Adrenal gland (tissue), 12 donors: Measurements from ENCODE around the gene LRCH1. TPM values are rescaled to one million over a fixed set of nuclear protein-coding genes. Genes with fewer than 3 reads are reported as not detected.
"Not testable (repeated sequence)": the region's sequence is repeated elsewhere in the genome, so short reads cannot be mapped to it uniquely, and the experiment has no call there.

Source experiments
- DNase-seq, 7 donors: peaks; one replicate each; pipeline ENCODE4 v3.0.0-alpha.2; 2019 to 2020
- H3K27ac ChIP-seq, 5 donors: fragments of 200-600 bp; sonication (generic) in 4 of 5; 1 replicate in 3 of 5; 2 replicates in 2 of 5; pipeline versions ENCODE4 v1.5.1 to v1.8.0; 2016 to 2020; ENCODE audit warnings: mild to moderate bottlenecking in 1 of 5
- H3K27me3 ChIP-seq: fragments of 200-600 bp; 2 replicates; pipeline ENCODE4 v1.8.0; 2021
- H3K36me3 ChIP-seq, 2 donors: fragments of 200-600 bp; replicated peaks in 1 of 2; 1 replicate in 1 of 2; 2 replicates in 1 of 2; pipeline versions ENCODE4 v1.5.1 to v1.8.0; 2018 to 2022
- H3K4me1 ChIP-seq, 2 donors: fragments of 200-600 bp; replicated peaks in 1 of 2; 1 replicate in 1 of 2; 2 replicates in 1 of 2; pipeline versions ENCODE4 v1.5.1 to v1.8.0; 2018 to 2021
- H3K4me3 ChIP-seq, 4 donors: fragments of 200-600 bp; sonication (generic) in 3 of 4; one replicate each; pipeline ENCODE4 v1.5.1; 2016 to 2018
- H3K9me3 ChIP-seq, 3 donors: fragments of 200-600 bp; sonication (generic) in 1 of 3; replicated peaks in 1 of 3; 1 replicate in 2 of 3; 2 replicates in 1 of 3; pipeline versions ENCODE4 v1.5.1 to v1.8.0; 2016 to 2021
- POLR2A ChIP-seq, 2 donors: fragments of 450-650 bp; IDR thresholded peaks; one replicate each; pipeline ENCODE4 v1.6.1; 2017; ENCODE audit warnings: antibody characterized with exemption in 2 of 2, mild to moderate bottlenecking in 2 of 2, moderate library complexity in 1 of 2
- WGBS, 4 donors: extraction: QIAGEN DNeasy Blood & Tissue Kit in 2 of 4; methylation state at CpG; one replicate each; pipeline versions ENCODE4 v1.1.5 to v1.1.7; 2013 to 2017; 5-methylcytosine and 5-hydroxymethylcytosine counted together
- intact Hi-C, 2 donors: fragments of 100-400 bp; cut with DNase I; formaldehyde crosslinking; loops; one replicate each; pipeline versions ENCODE4 v1.14.1 to v1.15.0; 2022 to 2023
- polyA plus RNA-seq, 3 donors: library from polyadenylated mRNA; stranded (reverse); fragments of 200-250 nt in 2 of 3; fragments of 350-450 nt in 1 of 3; fragmentation: Illumina TruSeq in 1 of 3; extraction: RNeasy Lipid Tissue Mini Kit (QIAGEN cat#74804) in 1 of 3; gene quantifications; one replicate each; pipeline ENCODE4 v1.2.3, GENCODE V29; 2013 to 2014
- total RNA-seq, 9 donors: library from RNA; depleted of rRNA in 4 of 9; stranded (reverse); fragments of >200 nt in 4 of 9; fragments of 120-200 nt in 1 of 9; fragmentation: NEBNext Ultra II Directional in 1 of 9; extraction: Animal tissue kit (Norgen Biotek cat#: 25700) in 1 of 9; gene quantifications; one replicate each; pipeline versions ENCODE4 v1.1.0 to v1.2.4, GENCODE V29; 2013 to 2023
- TF ChIP-seq, protein P1 (sequence below), 6 experiments: fragments of 450-650 bp in 4 of 6; fragments of 200-600 bp in 2 of 6; sonication (generic) in 1 of 6; IDR thresholded peaks; 1 replicate in 5 of 6; 2 replicates in 1 of 6; pipeline versions ENCODE4 v1.5.1 to v1.8.0; 2016 to 2021; ENCODE audit warnings: antibody characterized with exemption in 6 of 6, mild to moderate bottlenecking in 2 of 6, moderate library complexity in 1 of 6
- donor health status: healthy with polysubstance abuse.
- donor health status: Bipolar disorder and iron deficiency.
- donor health status: DM: yes; HTN: yes; CAD: no.
- donor health status: DM: no; HTN: no; CAD: no.
- donor health status: DM: no; HTN: no; CAD: no.
- donor health status: DM: yes; HTN: yes; CAD: no.

The LRCH1 gene
- total and polyA plus RNA-seq, 12 donors: 2.8 to 13.6 (median 8.4) TPM

DNA sequence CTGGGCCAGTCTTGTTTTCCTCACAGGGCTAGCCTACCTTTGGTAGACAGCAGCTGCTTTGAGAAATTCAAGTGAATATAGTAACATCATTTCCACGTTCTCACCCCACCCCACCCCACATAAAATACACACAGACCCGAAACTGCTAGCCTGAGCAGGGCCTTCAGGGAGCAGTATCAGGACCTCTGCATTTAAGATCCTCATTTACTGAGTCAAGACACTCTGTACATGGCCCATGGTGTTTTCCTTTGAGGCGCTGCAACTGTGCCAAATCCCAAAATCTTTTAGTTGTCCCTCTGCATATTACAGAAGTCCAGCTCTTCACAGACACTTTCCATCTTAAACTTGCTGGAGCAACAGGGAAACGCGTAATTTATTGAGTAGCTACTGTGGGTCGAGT, 200.9 kb downstream of the LRCH1 start:
- intact Hi-C loops: no loop called here
- WGBS, 4 donors: 87 to 90% (median 89%) methylated on average over 6 of the region's 6 CpGs
- H3K4me1 ChIP-seq: no peaks in the 10 kb centered on the region
- no peaks in the 10 kb centered on the region for H3K36me3 ChIP-seq
- H3K4me3 ChIP-seq: no peak overlapping the region
- no peak overlapping the region for H3K27ac ChIP-seq
- no peak for DNase-seq
- no peaks in the 10 kb centered on the region for H3K9me3 ChIP-seq
- TF ChIP-seq, protein P1, sequence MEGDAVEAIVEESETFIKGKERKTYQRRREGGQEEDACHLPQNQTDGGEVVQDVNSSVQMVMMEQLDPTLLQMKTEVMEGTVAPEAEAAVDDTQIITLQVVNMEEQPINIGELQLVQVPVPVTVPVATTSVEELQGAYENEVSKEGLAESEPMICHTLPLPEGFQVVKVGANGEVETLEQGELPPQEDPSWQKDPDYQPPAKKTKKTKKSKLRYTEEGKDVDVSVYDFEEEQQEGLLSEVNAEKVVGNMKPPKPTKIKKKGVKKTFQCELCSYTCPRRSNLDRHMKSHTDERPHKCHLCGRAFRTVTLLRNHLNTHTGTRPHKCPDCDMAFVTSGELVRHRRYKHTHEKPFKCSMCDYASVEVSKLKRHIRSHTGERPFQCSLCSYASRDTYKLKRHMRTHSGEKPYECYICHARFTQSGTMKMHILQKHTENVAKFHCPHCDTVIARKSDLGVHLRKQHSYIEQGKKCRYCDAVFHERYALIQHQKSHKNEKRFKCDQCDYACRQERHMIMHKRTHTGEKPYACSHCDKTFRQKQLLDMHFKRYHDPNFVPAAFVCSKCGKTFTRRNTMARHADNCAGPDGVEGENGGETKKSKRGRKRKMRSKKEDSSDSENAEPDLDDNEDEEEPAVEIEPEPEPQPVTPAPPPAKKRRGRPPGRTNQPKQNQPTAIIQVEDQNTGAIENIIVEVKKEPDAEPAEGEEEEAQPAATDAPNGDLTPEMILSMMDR (IDR thresholded peaks at IDR 0.05): no peak
- TF ChIP-seq POLR2A (IDR thresholded peaks at IDR 0.05): no peak
- H3K27me3 ChIP-seq: no peaks in the 10 kb centered on the region

DNA sequence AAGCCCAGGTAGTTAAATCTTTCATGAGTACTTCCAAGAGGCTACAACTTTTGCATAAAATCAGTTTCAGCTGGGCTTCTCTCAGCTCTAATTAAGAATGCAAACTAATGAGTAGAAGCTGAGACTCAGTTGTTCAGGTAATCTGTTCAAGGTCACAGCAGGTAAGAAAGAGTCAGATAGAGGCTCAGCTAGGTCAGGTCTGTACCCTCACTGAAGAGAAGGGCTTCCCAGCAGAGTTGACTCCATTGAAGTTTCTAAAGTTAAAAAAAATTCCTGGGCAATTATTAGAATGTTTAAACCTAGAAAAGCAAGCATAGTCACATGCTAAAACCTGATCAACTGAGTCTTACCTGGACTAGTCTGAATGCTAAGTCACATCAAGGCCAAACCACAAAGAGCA, 201.8 kb downstream of the LRCH1 start:
- H3K27ac ChIP-seq: no peak overlapping the region
- intact Hi-C loops: no loop called here
- no peaks in the 10 kb centered on the region for H3K9me3 ChIP-seq
- no peaks in the 10 kb centered on the region for H3K27me3 ChIP-seq
- no peak for TF ChIP-seq POLR2A (IDR thresholded peaks at IDR 0.05)
- TF ChIP-seq, protein P1 (IDR thresholded peaks at IDR 0.05): no peak
- H3K36me3 ChIP-seq: no peaks in the 10 kb centered on the region
- H3K4me1 ChIP-seq: no peaks in the 10 kb centered on the region
- H3K4me3 ChIP-seq: no peak overlapping the region
- DNase-seq: no peak

- H3K27me3 ChIP-seq, H3K9me3 ChIP-seq, H3K4me1 ChIP-seq, H3K27ac ChIP-seq, DNase-seq, H3K4me3 ChIP-seq, H3K36me3 ChIP-seq, intact Hi-C loops: not testable (repeated sequence)
- 88 to 100% (median 97%) methylated on average over 4 of the region's 5 CpGs; no CpG with 5 or more reads in 1 of the 4 donors for WGBS, 4 donors
These were observed 202.5 kb downstream of the LRCH1 start for GRCh38 chr13:46755508-46755907.

DNA sequence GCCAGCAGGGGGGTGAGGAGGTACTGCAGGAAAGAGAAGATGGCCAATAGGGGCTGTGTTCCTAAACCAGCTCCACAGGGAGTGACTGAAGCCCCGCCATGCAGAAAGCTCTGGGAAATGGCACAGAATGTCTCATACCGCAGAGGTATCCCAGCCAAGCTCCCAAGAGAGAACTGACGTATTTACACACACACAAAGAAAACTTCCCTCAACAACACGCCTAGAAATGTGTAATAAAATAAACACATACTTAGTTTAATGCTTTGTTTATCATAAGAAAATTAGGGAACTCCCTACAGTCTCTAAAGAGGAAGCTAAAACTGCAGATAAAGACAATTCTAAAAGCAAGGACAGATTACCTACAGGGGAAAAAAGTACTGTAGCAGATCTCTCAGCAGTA, 204.0 kb downstream of the LRCH1 start:
- no peak overlapping the region for H3K4me3 ChIP-seq
- 35 to 53% (median 47%) methylated on average over 4 of the region's 4 CpGs for WGBS, 4 donors
- no peaks in the 10 kb centered on the region for H3K27me3 ChIP-seq

DNA sequence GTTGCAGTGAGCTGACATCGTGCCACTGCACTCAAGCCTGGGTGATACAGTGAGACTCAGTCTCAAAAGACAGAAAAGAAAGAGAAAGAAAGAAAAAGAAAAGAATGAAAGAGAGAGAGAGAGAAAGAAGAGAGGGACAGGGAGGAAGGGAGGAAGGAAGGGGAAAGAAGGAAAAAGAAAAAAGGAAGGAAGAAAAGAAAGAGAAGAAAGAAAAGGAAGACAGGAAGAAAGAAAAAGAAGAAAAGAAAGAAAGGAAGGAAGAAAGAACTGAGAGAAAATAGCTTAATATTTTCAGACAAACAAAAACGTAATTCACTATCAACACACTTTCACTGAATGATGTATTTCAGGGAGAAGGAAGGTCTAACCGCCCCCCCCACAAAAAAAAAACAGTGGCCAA, 204.7 kb downstream of the LRCH1 start:
- H3K4me1 ChIP-seq: no peaks in the 10 kb centered on the region
- 51 to 58% (median 54%) methylated on average over 3 of the region's 3 CpGs for WGBS, 4 donors
- no peaks in the 10 kb centered on the region for H3K27me3 ChIP-seq
- no peaks in the 10 kb centered on the region for H3K9me3 ChIP-seq
- no peaks in the 10 kb centered on the region for H3K36me3 ChIP-seq
- no peak for TF ChIP-seq POLR2A (IDR thresholded peaks at IDR 0.05)
- TF ChIP-seq, protein P1 (IDR thresholded peaks at IDR 0.05): no peak
- no peak for DNase-seq
- no peak overlapping the region for H3K4me3 ChIP-seq
- intact Hi-C loops: no loop called here
- no peak overlapping the region for H3K27ac ChIP-seq

More for the DNA sequence above, 204.0 kb downstream of the LRCH1 start:
- no peak for DNase-seq
- intact Hi-C loops: no loop called here
- Histone ChIP-seq H3K4me1 (no peaks in the 10 kb centered on the region), H3K36me3 (no peaks in the 10 kb centered on the region), H3K27ac (no peak overlapping the region), H3K9me3 (no peaks in the 10 kb centered on the region)
- TF ChIP-seq, protein P1 (IDR thresholded peaks at IDR 0.05): no peak
- no peak for TF ChIP-seq POLR2A (IDR thresholded peaks at IDR 0.05)
